Measurements from ENCODE around the gene PXYLP1.

PXYLP1 gene

GRCh38 chr3:141328286-141329166 lies 96.9 kb downstream of the PXYLP1 start:
- DNase-seq = no peak

- DNase-seq = no peak
Measured at GRCh38 chr3:141330235-141330634, 98.6 kb downstream of the PXYLP1 start.

DNA sequence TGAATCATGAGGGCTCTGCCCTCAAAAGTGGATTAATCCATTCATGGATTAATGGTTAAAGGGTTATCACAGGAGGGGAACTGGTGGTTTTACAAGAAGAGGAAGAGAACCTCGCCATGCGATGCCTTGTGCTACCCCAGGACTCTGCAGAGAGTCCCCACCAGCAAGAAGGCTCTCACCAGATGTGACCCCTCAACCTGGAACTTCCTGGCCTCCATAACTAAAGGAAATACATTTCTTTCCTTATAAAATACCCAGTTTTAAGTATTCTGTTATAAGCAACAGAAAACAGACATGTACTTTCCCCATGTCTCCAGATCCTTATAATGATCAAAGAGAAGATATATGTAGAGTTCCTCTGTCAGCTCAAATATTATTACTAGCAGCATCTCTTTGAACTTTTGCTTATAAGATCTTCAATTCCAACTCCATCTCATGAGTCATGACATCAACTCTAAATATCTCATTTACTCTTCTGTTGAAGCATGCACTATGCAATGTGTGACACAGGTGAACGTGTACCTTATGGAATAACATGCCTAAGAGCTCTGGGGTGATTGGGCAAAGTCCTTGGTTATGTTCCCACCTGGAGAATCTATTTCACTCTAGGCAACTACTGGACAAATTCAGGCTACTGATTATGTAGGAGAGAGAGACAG lies 99.2 kb downstream of the PXYLP1 start:
- no peak for DNase-seq

DNA sequence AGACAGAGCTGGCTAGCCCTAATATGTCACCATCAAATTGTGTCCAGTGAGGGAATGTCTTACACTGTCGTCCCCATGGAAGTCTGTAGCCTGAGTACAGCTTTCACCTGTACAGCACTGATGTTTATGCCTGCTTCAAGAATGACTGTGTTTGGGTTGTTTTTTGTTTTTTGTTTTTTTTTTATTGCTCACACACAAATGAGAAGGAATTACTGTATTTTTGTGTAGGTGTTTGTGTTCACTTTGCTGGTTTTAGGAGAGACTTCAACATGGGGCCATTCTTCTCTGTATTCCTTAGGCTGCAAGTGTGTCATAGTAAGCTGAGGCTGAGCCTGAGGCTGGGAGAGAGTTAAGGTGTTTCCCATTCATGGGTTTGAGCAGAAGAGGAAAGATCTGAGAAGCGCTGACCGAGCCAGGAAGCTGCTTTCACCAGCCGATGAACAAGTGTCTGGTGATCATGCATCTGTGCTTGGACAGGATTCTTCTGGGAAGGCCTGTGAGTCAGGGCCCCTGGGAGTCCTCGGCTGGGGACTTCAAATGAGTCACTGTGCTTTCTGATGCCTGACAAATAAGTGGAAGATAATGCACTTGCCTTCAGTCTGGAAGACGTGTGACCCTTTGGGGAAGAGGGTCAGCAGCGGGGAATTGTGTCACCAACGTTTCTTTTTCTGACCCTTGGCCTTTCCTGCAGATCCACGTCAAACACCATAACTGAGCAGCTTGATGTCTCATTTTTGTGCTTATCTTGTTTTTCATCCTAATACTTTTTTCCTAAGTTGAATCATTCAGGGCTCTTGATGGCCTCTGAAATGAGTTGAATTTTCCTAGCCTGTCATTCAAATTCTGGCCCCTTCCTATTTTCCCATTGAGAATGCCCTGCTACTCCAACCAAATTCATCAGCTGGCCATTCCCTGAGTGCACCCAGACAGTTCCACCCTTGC lies 100.0 kb downstream of the PXYLP1 start:
- no peak for DNase-seq

DNA sequence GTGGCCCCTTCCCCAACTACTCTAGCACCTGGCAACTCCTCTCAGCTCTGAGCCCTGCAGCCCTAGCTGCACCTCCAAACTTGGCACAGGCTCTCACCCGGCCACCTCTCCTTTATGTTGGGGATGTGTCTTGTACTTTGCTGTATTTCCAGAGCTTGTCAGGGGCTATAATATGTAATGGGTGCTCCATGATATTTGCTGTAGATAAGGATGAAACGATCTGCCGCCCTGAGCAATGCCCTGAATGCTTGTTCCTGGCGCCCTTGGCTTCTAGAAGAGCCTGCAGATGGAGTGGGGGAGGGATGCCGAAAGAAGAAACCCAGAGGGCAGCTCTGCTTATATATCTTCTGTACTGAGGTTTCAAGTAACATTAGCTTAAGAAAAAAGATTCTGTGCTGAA lies 100.8 kb downstream of the PXYLP1 start:
- DNase-seq = no peak

GRCh38 chr3:141333836-141334626 lies 102.4 kb downstream of the PXYLP1 start:
- DNase-seq = no peak

DNA sequence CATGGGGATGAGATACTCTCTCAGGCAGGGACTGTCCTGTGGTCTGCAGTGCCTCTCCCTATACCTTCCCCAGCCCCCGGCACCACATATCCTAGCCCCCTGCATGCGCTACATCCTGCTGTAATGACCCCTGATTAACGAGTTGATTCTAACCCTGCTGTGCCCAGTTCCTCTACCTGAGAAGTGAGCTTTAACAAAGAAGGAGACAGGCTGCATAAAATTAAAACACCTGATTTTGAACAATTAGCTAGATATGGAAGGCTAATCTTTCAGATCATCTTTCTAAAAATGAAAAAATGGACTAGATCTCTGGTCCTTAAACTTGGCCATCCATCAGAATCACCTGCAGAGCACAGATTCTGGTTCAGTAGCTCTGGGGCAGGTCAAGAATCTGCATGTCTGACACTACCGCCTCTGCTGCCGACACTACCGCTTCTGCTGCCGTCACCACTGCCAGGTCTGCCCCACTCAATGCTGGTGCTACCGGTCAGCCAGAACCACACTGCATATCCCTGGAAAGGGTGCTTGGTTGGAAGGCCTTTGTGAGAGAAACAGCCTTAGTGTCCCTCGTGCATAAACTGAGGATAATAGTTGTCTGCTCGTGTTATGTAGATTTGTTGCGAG lies 103.1 kb downstream of the PXYLP1 start:
- DNase-seq = no peak

DNA sequence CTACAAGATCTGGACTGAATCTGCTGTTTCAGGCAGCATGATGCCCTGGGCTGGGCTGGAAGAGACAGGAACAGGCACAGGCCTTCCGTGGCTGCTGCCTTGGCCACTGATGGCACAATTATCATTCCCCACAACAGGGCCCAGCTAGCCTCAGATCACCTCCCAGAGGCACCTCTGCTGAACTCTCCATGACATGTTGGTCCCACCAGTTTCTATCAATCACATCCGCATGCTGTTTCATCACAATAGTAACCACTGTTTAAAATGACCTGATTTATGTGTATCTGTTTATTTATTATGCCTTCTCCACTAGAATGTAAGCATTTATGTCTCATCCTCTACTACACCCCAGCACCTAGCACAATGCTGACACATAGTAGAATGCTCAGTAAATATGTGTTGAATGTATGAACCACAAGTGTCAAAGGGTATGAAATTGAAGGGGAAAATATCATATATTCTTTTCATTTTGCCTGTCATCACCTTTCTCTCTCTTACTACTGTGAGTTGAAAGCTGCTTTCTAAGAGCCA lies 104.0 kb downstream of the PXYLP1 start:
- no peak for DNase-seq

DNA sequence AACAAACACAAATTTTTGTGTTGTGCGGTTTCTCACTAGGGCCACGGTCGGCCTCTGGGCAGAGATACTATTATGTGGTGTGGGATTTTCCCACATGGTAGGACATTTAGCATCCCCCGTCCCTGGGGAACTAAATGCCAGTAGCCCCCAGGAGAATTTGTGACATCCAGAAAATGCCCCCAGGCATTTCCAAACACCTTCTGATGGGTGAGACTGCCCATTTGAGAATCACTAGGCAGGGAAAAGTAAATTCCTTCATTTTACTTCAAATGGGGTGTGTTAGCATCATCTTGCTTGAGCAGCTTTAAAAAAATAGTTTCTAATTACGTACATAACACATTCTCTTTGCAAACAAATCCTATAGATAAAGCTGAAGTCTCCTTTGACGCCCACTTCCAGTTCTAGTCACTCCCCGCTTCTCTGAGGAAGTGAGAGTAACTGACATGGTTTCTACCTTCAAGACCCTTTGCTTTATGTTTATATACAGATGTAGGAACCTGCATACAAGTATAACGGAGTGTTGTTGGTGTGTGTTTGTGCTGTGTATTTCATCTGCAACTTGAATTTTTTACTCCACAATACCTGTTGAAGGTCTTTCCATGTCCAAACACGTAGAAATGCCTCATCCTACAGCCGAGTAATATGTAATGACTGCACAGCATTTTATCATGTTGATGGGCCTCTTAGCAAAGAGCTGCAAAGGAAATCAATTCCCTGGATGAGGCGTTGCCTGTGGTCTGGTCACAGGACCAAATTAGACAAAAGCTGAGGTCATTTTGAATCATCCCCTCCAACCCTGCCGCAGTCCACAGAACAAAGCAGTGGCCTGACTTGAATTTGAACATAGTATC lies 105.3 kb downstream of the PXYLP1 start:
- DNase-seq = no peak

DNA sequence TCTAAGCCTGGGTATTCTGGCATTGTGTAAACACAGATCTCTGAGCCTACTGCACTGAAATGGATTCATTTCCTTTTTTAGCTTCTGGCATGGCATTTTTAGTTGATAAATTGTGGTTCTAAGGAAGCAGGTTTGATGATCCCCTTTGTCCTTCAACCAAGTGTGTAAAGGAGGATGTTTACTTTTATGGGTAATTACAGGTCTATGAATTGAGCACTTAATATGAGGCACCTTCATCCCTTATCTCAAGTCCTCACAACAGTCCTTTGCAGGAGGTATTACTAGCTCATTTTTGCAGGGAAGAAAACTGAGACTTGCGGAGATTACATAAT lies 105.9 kb downstream of the PXYLP1 start:
- no peak for DNase-seq

GRCh38 chr3:141337991-141338390 lies 106.4 kb downstream of the PXYLP1 start:
- no peak for DNase-seq

DNA sequence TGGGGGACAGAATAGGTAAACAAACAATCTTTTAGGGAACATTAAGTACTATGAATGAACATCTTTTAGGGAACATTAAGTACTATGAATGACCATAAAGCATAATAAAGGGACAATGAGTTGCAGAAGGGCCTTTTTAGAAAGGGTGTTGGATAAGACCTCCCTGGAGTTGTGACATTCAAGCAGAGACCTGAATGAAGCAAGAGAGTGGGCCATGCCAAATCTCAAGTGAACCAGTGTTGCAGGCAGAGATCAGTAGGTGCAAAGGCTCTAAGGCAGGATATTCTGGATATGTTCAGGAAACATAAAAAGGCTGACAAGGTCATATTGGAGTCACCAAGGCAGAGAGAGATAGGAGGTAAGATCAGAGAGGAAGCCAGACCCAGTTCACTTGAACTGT lies 107.3 kb downstream of the PXYLP1 start:
- DNase-seq = no peak

DNA sequence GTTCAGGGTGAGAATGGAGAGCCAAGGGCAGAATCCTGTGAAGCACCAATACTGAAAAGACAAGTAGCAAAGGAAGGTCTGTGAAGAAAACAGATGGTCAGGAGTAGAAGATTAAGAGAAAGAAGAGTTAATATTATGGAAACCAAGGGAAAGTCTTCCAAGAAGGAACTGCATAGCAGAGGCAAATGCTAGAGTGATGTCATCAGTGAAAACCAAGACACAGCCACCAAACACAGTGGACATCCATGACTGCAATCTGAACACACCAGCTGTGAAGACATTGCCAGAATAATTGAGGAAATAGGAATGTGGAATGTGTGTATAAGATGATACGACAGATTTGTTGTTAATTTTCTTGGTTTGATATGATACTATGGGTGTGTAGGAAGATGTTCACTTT lies 109.9 kb downstream of the PXYLP1 start:
- no peak for DNase-seq

GRCh38 chr3:141342386-141342785 lies 110.8 kb downstream of the PXYLP1 start:
- no peak for DNase-seq

GRCh38 chr3:141343077-141343476 lies 111.5 kb downstream of the PXYLP1 start:
- no peak for DNase-seq

DNA sequence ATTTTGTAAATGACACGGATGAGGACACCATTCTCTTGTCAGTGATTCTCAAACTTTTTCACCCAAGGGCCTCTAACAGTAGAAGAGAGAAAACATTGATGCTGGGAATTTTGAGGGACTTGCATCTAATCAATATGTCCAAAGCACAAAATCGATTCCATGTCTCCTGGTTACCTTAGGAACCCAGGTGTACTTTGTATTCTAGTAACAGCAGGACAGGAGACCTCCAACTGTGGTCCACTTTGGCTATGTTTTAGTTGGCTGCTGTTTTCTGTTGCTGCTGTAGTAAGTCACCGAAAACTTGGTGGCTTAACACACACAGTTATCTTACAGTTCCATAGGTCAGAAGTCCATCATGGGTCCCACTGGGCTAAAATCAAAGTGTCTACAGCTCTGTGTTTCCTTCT lies 112.2 kb downstream of the PXYLP1 start:
- DNase-seq = no peak

All from effector CD4-positive, alpha-beta T cell (primary cell).